H1 (cell line): Measurements from ENCODE around the gene UNC119.

Experiments
- CBX8 ChIP-seq: fragments of 300-800, 300-1000 bp; sonication (generic); IDR thresholded peaks from 2 replicates; pipeline ENCODE4 v1.7.1; 2016; ENCODE audit warnings: low read depth, low read length, borderline replicate concordance
- CHD7 ChIP-seq: fragments of 300-600 bp; sonication (generic); IDR thresholded peaks from 2 replicates; pipeline ENCODE4 v1.7.1; 2012; ENCODE audit warnings: low read length, moderate library complexity, mild to moderate bottlenecking, inconsistent platforms; ENCODE audit not compliant: insufficient replicate concordance
- CREB1 ChIP-seq: IDR thresholded peaks from 2 replicates; pipeline ENCODE4 v1.6.1; 2012; ENCODE audit warnings: inconsistent platforms
- CTCF ChIP-seq, 3 experiments: IDR thresholded peaks; 1 replicate in 2 of 3; 2 replicates in 1 of 3; pipeline versions ENCODE4 v1.5.1 to v1.6.1; 2011; ENCODE audit warnings: low read length in 3 of 3, mild to moderate bottlenecking in 3 of 3, inconsistent platforms in 2 of 3, low read depth in 1 of 3, moderate library complexity in 1 of 3; ENCODE audit not compliant: insufficient read depth in 1 of 3; ENCODE audit errors: control extremely low read depth in 1 of 3
- EGR1 ChIP-seq: IDR thresholded peaks from 2 replicates; pipeline ENCODE4 v1.6.1; 2011; ENCODE audit warnings: low read depth, low read length, borderline replicate concordance
- EP300 ChIP-seq, 2 experiments: IDR thresholded peaks; 1 replicate in 1 of 2; 2 replicates in 1 of 2; pipeline ENCODE4 v1.6.1; 2011 to 2012; ENCODE audit warnings: low read depth in 2 of 2, low read length in 2 of 2, mild to moderate bottlenecking in 2 of 2, borderline replicate concordance in 1 of 2, inconsistent platforms in 1 of 2, moderate library complexity in 1 of 2
- EZH2 ChIP-seq: fragments of 200-600 bp; sonication (generic); IDR thresholded peaks from 2 replicates; pipeline ENCODE4 v1.7.1; 2012; ENCODE audit warnings: low read depth, mild to moderate bottlenecking, moderate library complexity, low read length, inconsistent platforms; ENCODE audit not compliant: severe bottlenecking
- KDM1A ChIP-seq: fragments of 200-600, 300-600 bp; sonication (generic); IDR thresholded peaks from 2 replicates; pipeline ENCODE4 v1.7.1; 2016; ENCODE audit warnings: mild to moderate bottlenecking, low read length, borderline replicate concordance
- MAFK ChIP-seq: IDR thresholded peaks from 2 replicates; pipeline ENCODE4 v1.6.1; 2012; ENCODE audit warnings: low read depth, mild to moderate bottlenecking, improper control_type of control experiment, low read length
- SIN3A ChIP-seq, 2 experiments: IDR thresholded peaks in 1 of 2; conservative IDR thresholded peaks in 1 of 2; 2 replicates each; pipeline ENCODE4 v1.6.1; 2011 to 2012; ENCODE audit warnings: low read length in 2 of 2, improper control_type of control experiment in 1 of 2, low read depth in 1 of 2, mild to moderate bottlenecking in 1 of 2
- SIRT6 ChIP-seq: IDR thresholded peaks from one replicate; pipeline ENCODE4 v1.7.1; 2012; ENCODE audit warnings: low read length, inconsistent platforms
- TBP ChIP-seq: IDR thresholded peaks from 2 replicates; pipeline ENCODE4 v1.6.1; 2011; ENCODE audit warnings: low read depth, low read length, improper control_type of control experiment
- YY1 ChIP-seq: IDR thresholded peaks from 2 replicates; pipeline ENCODE4 v1.6.1; 2011; ENCODE audit warnings: low read depth, mild to moderate bottlenecking, low read length

GRCh38 chr17:28527181-28527681 lies 25.2 kb downstream of the UNC119 start:
- TF ChIP-seq CREB1 (no peak), CTCF (IDR thresholded peaks at IDR 0.05; ENCODE audit: control extremely low read depth in 1 of 3, insufficient read depth in 1 of 3, low read depth in 1 of 3, low read length in 3 of 3) (no peak), MAFK (no peak), CHD7 (no peak), EZH2 (no peak), SIN3A (conservative IDR thresholded peaks at IDR 0.05 in 1 of 2, IDR thresholded peaks at IDR 0.05 in 1 of 2; ENCODE audit: low read depth in 1 of 2, low read length in 2 of 2) (no peak), CBX8 (no peak), TBP (no peak), EP300 (IDR thresholded peaks at IDR 0.05; ENCODE audit: borderline replicate concordance in 1 of 2, low read depth in 2 of 2, low read length in 2 of 2) (no peak), EGR1 (no peak), YY1 (no peak), SIRT6 (no peak), KDM1A (no peak)
